NT2/D1 (cell line): ENCODE results near the gene RPL32.

Source experiments
- DNase-seq: peaks from one replicate; pipeline ENCODE4 v3.0.0-alpha.2; 2011; ENCODE audit warnings: low read depth, low spot score
- H3K27me3 ChIP-seq: 2 replicates; pipeline ENCODE4 v1.6.0; 2011; ENCODE audit warnings: mild to moderate bottlenecking; ENCODE audit not compliant: insufficient read length, insufficient read depth
- H3K36me3 ChIP-seq: 2 replicates; pipeline ENCODE4 v1.6.1; 2011; ENCODE audit warnings: mild to moderate bottlenecking, low read length, mixed read lengths; ENCODE audit not compliant: insufficient read depth, insufficient read length
- H3K4me1 ChIP-seq: 2 replicates; pipeline ENCODE4 v1.5.1; 2011; ENCODE audit not compliant: insufficient read depth, insufficient read length
- H3K4me3 ChIP-seq: 2 replicates; pipeline ENCODE4 v1.5.1; 2011; ENCODE audit warnings: low read depth; ENCODE audit not compliant: insufficient read length
- H3K9ac ChIP-seq: 2 replicates; pipeline ENCODE4 v1.6.0; 2011; ENCODE audit warnings: low read depth; ENCODE audit not compliant: insufficient read length
- H3K9me3 ChIP-seq: 2 replicates; pipeline ENCODE4 v1.5.1; 2011; ENCODE audit warnings: mild to moderate bottlenecking, low read length; ENCODE audit not compliant: insufficient read depth
- SUZ12 ChIP-seq: IDR thresholded peaks from 2 replicates; pipeline ENCODE4 v1.6.1; 2011; ENCODE audit not compliant: insufficient read length, insufficient read depth; ENCODE audit errors: extremely low read depth
- YY1 ChIP-seq: IDR thresholded peaks from 2 replicates; pipeline ENCODE4 v1.6.1; 2011; ENCODE audit not compliant: insufficient read length, insufficient read depth
- ZNF274 ChIP-seq: IDR thresholded peaks from 2 replicates; pipeline ENCODE4 v1.6.1; 2011; ENCODE audit warnings: mild to moderate bottlenecking, low read depth, low read length

RPL32 gene

DNA sequence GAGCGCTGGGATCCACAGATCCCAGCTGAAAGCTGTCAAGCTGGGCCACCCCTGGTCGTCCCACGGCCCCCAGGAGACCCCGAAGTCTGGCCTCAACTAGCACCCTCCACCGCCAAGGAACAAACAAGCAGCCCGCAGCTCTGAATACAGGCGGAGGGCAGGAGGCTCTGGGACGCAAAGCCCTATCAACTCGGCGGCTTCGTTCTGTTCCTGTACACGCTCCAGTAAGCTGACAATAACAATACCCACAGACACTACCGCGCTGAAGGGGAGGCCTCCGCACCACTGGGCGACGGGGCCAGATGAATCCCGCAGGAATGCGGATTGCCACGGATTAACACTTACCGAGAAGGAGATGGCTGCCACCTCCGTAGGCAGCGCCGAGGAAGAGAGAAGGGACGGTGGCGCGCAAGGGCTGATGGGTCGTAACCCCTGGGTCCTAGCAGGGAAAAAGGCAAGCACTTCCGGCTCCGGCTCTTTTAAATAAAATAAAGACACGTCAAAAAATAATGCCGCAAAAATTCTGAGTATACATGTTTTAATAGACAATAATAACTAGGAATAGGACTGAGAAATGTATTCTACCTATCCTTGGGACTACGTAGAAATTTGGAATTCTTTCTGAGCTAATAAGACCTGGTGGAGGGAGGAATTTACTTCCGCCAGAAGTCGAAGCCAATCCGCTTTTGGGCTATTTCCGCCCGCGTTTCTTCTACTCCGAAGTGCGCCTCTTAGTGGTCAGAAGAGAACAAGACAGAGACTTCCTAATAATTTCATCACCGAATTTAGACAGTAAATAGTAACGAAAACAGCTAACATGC lies at the start of gene RPL32:
RPL32 (minus strand) TSS at position 417 of the 821 bp plus-strand sequence. CDS start 1,328 bp downstream, outside the sequence.
- peak within 1 kb of the TSS; percentile 96 for H3K4me3 ChIP-seq
- TF ChIP-seq ZNF274 (no peak), SUZ12 (no peak), YY1 (peak; percentile 59)
- peaks cover under 1% of the 10 kb centered on the region for H3K4me1 ChIP-seq

DNA sequence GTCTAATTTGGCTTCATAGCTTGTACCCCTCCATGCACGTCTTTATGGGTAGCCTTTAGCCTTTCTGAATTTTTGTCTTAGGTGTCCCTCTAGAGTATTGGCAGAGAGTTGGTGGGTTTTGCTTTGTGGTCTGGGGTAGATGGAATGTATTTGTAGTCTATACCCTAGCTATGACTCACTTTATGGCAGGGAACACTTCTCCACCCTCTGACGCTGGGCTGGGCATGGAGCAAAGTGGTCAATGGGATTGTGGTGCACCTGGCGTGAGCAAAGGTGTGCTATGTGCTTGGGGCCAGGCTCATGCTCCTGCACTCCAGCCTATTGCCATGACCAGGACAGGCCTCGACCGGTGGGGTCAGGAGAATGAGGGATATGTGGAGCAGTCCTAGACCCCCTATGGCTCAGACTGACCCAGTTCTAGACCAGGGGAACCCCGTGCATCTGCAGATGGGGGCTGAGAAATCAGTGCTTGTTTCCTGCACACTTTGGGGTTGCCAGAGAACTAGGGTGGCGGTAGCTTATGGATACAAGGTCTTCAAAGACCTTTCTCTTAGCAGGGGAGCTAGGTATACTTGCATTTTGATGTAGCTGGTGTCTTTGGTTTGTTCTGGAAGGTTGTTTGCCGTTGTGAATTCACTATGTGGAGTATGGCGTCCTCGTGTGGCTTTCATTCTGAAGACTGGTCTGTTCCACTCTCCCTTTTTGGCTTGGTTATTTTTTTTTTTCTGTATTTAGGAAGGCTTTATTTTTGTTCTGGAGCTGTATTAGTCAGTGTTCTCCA lies 49.4 kb upstream of the RPL32 start:
- Histone ChIP-seq H3K36me3 (no peaks in the 10 kb centered on the region), H3K9me3 (no peaks in the 10 kb centered on the region), H3K9ac (no peak overlapping the region), H3K4me1 (peaks cover 7% of the 10 kb centered on the region), H3K4me3 (no peak overlapping the region), H3K27me3 (peaks cover 29% of the 10 kb centered on the region)
- no peak for TF ChIP-seq YY1
- no peak for TF ChIP-seq SUZ12
- no peak for TF ChIP-seq ZNF274
- no peak for DNase-seq

More for the DNA sequence above, at the start of gene RPL32:
- Histone ChIP-seq H3K9me3 (peaks cover 6% of the 10 kb centered on the region; the same call in 1 of the 2 replicates), H3K36me3 (peaks cover 48% of the 10 kb centered on the region), H3K27me3 (no peaks in the 10 kb centered on the region), H3K9ac (peak within 1 kb of the TSS; percentile 97)
- DNase-seq, result peak; percentile 93

DNA sequence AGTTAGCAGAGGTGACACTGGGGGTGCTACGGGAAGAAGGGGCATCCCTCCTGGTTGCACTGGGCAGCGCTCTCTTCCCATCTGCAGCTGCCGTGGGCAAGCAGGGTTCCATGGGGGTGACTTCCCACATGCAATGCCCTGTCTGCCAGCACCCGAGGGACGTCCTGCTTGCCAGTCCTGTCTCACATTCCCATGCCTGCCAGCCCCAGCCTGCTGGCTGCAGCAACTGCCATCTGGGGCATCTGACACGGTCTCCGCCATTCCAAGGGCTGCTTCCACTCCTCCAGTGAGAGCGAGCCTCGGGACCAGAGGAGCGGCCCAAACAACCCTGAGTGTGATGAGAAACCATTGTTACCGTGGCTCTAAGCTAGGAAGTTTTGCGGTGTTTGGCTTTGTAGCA lies 45.4 kb upstream of the RPL32 start:
- peaks cover 3% of the 10 kb centered on the region for H3K4me1 ChIP-seq
- no peak overlapping the region for H3K4me3 ChIP-seq
- TF ChIP-seq YY1, result no peak
- TF ChIP-seq SUZ12, result no peak
- TF ChIP-seq ZNF274, result no peak
- H3K9me3 ChIP-seq, result peaks cover 4% of the 10 kb centered on the region; the same call in 1 of the 2 replicates
- no peak for DNase-seq
- no peaks in the 10 kb centered on the region for H3K36me3 ChIP-seq
- peaks cover 30% of the 10 kb centered on the region for H3K27me3 ChIP-seq
- H3K9ac ChIP-seq, result no peak overlapping the region

DNA sequence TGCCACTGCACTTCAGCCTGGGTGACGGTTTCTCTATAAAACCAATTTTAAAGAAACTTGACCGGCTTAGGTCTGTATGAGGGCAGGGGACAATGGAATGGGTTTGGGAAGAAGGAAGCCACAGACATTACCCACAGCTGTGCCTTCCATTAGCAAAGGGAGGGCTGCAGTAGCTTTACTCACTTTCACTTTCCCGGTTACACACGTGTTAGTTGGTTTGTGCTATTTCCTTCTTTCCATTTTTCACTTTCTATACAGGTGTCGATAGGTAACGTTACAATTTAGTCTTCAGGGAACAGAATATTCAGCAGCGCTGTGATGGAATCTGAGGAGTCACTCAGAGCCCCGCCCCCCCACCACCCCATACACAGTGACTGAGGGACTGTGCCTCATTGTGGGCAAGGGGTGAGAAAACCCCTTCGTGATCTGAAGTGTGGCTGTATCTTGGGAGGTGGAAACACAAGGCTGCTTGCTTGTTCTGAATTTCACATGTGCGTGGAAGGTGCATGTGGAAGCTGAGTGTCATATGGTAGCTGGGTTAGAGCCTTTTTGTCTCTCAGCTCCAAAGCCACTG lies 44.8 kb upstream of the RPL32 start:
- no peak for TF ChIP-seq YY1
- TF ChIP-seq SUZ12, result no peak
- no peak for TF ChIP-seq ZNF274
- Histone ChIP-seq H3K27me3 (peaks cover 24% of the 10 kb centered on the region), H3K4me3 (no peak overlapping the region), H3K36me3 (no peaks in the 10 kb centered on the region), H3K9ac (no peak overlapping the region), H3K4me1 (peaks cover 3% of the 10 kb centered on the region), H3K9me3 (peaks cover 4% of the 10 kb centered on the region; the same call in 1 of the 2 replicates)
- DNase-seq, result no peak

DNA sequence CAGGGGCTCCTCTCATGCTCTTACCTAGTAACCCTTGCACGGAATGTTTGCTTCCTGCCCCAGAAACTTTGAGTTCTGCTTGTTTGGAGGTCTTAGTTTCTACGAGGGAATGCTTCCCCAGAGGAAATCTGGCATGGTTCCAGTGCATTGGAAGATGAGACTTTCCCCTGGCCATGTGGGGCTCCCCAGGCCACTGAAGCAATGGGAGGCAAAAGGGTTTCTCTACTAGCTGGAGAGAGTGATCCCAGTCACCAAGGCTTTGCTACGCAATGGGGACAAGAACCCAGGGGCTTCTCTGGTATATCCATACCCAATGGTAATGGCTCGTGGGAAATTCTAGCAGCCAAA lies 44.2 kb upstream of the RPL32 start:
- peaks cover 4% of the 10 kb centered on the region; the same call in 1 of the 2 replicates for H3K9me3 ChIP-seq
- DNase-seq, result no peak
- peaks cover 3% of the 10 kb centered on the region for H3K4me1 ChIP-seq
- no peak overlapping the region for H3K4me3 ChIP-seq
- peaks cover 18% of the 10 kb centered on the region for H3K27me3 ChIP-seq
- no peaks in the 10 kb centered on the region for H3K36me3 ChIP-seq
- H3K9ac ChIP-seq, result no peak overlapping the region
- no peak for TF ChIP-seq YY1
- TF ChIP-seq ZNF274, result no peak
- no peak for TF ChIP-seq SUZ12

DNA sequence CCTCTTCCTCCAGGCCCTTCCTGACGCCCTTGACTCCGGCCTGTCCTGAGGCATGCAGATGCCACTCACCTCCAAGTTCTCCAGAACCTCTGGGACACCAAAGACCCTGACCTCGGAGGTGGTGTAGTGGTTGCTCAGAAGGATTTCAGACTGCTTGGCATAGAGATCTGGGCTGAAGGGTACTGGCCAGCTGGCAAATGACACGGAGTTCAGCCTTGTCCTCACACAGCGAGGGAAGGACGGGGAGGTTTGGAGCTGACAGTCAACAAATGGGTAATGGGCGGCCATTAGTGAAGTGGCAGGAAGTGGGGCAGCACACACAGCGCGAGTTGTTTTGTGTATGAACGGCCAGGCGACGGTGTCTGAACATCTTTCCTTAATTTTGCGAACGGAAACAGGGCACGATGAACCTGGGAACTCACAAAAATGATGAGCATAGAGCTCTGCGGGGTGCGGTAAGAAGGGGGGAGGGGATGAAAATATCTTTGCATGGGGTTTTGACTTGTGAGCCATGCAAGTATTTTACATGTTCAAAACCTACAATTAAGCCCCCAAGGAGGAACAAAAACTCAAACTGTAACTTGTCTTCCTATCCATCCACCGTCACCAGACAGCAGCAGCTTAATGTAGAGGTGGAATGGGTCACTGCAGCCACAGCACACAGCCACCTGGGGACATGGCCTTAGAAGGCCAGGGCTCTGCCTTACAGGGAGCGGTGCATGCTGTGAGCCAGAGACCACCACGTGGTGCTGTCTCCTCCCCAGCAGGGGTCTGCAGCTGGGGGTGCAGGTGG lies 43.6 kb upstream of the RPL32 start:
- Histone ChIP-seq H3K27me3 (peaks cover 13% of the 10 kb centered on the region), H3K36me3 (no peaks in the 10 kb centered on the region), H3K4me3 (no peak overlapping the region), H3K9ac (no peak overlapping the region), H3K9me3 (peaks cover 4% of the 10 kb centered on the region; the same call in 1 of the 2 replicates), H3K4me1 (peaks cover 3% of the 10 kb centered on the region)
- TF ChIP-seq SUZ12 (no peak), ZNF274 (no peak), YY1 (no peak)
- no peak for DNase-seq
